Kidney tubule cell (primary cell): ENCODE measurements around the gene NPS.

Source experiments
- DNase-seq: peaks from one replicate; pipeline ENCODE4 v3.0.0-alpha.2; 2018; ENCODE audit warnings: low spot score

Gene NPS

GRCh38 chr10:127549009-127549408 is at the start of gene NPS:
NPS (plus strand) TSS chr10:127549309; CDS start chr10:127549369, 60 bp downstream.
- no peak for DNase-seq

- DNase-seq = no peak
Observed at GRCh38 chr10:127500127-127500526, 49.0 kb upstream of the NPS start.

- DNase-seq = no peak
Observed at GRCh38 chr10:127506094-127506493, 43.0 kb upstream of the NPS start.

GRCh38 chr10:127522298-127522697 is 26.8 kb upstream of the NPS start:
- DNase-seq = no peak

GRCh38 chr10:127523476-127523875 is 25.6 kb upstream of the NPS start:
- no peak for DNase-seq

- DNase-seq = no peak
Observed at GRCh38 chr10:127524229-127524628, 24.9 kb upstream of the NPS start.

GRCh38 chr10:127524908-127525665 is 24.0 kb upstream of the NPS start:
- peak; percentile 79 for DNase-seq

- no peak for DNase-seq
Observed at GRCh38 chr10:127525686-127526085, 23.4 kb upstream of the NPS start.

- DNase-seq = no peak
Observed at GRCh38 chr10:127526161-127526560, 22.9 kb upstream of the NPS start.

- no peak for DNase-seq
Observed at GRCh38 chr10:127527320-127527719, 21.8 kb upstream of the NPS start.

- DNase-seq = no peak
Observed at GRCh38 chr10:127527891-127528290, 21.2 kb upstream of the NPS start.

GRCh38 chr10:127532193-127532592 is 16.9 kb upstream of the NPS start:
- DNase-seq = no peak

GRCh38 chr10:127532659-127533058 is 16.4 kb upstream of the NPS start:
- DNase-seq = no peak

- no peak for DNase-seq
Observed at GRCh38 chr10:127534074-127534473, 15.0 kb upstream of the NPS start.

GRCh38 chr10:127534496-127534895 is 14.6 kb upstream of the NPS start:
- no peak for DNase-seq

GRCh38 chr10:127535802-127536515 is 13.2 kb upstream of the NPS start:
- peak; percentile 22 for DNase-seq

- DNase-seq = no peak
Observed at GRCh38 chr10:127536972-127537760, 11.9 kb upstream of the NPS start.

GRCh38 chr10:127537924-127538323 is 11.2 kb upstream of the NPS start:
- no peak for DNase-seq

- no peak for DNase-seq
Observed at GRCh38 chr10:127548022-127548421, 1.1 kb upstream of the NPS start.

GRCh38 chr10:127550861-127551260 is 1.8 kb downstream of the NPS start:
- DNase-seq = peak; percentile 38

GRCh38 chr10:127552446-127552845 is 3.3 kb downstream of the NPS start:
- DNase-seq = no peak

- DNase-seq = no peak
Observed at GRCh38 chr10:127553417-127553816, 4.3 kb downstream of the NPS start.

- DNase-seq = peak; percentile 13
Observed at GRCh38 chr10:127556916-127557315, 7.8 kb downstream of the NPS start.
